ENCODE results near the gene BNIPL.

The BNIPL gene

DNA sequence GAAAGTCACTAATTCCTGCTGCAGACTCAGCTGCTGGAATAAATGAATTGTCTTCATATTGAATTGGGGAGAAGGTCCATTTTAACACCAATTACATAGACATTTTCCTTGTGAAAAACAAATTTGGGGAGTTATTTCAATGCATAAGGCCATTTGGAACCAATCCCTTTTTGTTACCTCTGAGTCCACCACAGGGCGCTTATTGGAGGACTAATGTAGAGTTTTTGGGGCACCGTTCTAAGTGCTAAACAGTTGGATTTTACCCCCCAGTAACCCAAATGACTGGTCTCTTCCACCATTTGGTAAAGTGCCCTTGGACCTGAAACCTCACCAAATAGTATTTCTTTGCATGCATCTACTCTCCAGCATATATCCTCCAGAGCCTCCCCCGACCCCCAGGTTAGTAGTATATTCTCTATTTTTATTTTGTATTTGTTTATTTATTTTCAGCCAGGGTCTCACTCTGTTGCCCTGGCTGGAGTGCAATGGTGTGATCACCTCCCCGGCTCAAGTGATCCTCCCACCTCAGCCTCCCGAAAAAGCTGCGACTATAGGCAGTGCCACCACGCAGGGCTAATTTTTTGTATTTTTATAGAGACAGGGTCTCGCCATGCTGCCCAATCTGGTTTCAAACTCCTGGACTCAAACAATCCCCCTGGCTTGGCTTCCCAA, 26.6 kb upstream of the BNIPL start:
- DNase-seq (ENCODE audit: low read depth) = no peak

DNA sequence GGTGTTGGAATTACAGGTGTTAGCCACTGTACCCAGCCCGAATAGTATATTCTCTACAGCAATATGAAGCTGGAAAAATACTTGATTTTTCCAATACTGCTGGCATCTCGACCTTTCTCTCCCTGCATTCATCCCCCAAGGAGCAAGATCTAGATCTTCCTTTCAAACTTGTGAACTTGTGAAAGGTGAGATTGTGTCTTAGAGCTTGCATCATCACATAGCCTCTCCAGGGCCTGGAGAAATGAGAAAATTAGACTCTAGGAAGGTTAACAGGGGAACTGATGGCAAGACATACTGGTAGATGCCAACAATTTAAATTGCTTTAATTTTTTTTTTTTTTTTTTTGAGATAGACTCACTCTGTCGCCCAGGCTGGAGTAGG, 26.1 kb upstream of the BNIPL start:
- DNase-seq (ENCODE audit: low read depth) = no peak

DNA sequence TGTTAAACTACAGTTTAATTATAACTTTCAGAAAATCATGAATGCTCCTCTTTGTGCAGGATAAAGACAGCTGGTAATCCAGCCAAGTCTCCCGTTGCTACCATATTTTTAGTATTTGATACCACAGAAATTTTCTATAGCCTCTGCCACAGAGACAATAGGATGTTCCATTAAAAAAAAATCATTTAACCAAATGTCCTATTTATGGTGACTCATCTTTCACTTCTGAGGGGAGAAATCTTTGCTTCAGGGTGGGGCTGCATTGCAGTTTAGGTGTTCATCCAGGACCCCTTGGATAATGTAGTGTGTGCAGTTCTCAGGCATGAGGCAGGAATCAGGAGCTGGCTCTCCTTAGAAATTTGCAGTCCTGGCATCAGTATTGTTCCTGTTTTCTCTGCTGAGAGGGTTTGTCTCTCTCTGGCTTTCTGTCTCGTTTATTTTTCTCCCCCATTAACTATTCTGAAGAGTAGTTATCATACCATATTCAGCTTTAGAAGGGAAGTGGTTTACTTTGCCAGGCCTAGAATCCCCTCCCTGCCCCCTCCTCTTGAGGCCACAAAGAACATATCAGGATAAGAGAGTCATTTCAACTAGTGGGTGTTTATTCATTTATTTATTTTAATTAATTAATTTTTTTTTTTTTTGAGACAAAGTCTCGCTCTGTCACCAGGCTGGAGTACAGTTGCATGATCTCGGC, 25.1 kb upstream of the BNIPL start:
- no peak for DNase-seq (ENCODE audit: low read depth)

DNA sequence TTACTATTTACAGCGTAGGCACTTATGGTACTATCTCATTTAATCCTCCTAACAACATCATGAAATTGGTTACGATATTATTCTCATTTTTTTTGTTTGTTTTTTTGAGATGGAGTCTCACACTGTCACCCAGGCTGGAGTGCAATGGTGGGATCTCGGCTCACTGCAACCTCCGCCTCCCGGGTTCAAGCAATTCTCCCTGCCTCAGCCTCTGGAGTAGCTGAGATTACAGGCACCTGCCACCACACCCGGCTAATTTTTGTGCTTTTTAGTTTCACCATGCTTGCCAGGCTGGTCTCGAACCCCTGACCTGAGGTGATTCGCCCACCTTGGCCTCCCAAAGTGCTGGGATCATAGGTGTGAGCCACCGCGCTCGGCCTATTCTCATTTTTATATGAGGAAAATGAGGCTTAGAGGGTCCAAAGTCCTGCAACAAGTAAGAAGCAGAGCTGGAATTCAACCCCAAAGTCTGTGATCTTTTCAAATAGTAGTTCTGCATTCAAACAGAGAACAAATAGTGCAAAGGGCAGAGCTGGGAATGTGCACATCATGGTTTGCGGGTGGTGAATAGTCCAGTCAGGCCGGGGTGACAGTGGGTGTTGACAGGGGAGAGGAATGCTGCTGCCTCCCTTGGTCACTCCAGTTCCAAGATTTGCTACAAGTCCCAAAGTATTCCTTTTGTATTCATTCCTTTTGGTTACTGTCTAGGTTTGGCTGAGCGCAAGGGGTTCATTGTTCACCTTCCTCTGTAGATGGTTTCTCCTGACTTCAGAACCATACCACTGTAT, 23.5 kb upstream of the BNIPL start:
- DNase-seq (ENCODE audit: low read depth) = no peak

DNA sequence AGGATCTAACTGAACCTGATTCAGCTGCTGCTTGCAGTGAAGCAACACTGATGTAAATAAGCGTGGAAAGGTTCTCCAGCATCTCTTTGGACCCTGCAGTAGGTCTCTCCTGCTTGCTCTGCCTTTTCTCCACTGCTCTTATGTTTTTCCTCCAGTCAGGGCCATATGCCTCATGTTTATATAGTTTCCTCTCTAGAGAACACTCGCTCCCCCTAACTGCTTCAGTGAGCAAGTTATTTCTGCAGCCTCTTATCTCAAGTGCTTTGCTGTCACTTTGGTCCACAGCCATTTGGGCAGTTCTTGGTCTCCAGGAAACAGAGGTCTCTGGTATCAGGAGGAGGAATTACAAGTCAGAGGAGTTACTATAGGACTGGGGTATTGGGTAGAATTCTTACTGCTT, 22.9 kb upstream of the BNIPL start:
- DNase-seq (ENCODE audit: low read depth) = no peak

DNA sequence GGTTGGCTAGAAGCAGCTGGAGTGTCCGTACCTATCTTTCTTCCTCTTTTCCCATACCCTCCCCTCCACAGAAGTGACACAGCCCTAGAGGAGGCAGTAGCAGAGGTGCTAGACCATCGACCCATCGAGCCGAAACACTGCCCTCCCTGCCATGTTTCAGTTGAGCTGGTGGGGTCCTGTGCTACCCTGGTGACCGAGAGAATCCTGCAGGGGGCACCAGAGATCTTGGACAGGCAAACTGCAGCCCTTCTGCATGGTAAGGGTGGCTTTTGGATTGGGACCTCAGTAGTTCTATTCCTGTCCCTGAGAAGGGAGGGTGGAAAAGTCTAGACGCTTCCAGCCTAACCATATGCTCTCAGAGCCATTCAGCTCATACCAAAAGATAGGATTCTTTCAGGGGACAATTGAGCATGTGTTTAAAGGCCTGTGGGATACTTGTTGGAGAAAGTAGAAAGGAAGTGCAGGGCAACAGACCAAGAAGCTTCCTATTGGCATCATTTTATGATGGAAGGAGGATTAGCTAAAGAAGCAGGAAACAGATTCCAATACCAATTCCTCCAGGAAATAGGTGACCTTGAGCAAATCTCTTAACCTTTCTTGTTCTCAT, 11.7 kb upstream of the BNIPL start:
- DNase-seq (ENCODE audit: low read depth) = peak; percentile 76

DNA sequence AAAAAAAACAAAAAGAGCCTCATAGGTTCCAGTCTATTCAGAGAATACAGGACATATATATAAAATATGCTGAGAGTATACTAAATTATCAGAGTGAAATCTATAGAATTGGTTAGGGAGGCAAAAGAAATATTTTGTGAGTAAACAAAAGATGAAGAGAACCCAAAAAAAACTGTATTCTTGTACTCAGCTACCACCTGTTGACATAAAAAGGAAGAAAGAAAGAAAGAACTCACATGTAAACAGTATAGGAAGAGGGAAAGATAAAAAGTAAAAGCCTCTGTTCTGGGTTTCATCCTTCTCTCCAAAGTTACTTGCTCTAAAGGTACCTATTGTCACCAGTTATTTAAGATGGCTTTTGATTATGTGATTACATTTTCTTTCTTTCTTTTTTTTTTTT, 9.9 kb upstream of the BNIPL start:
- no peak for DNase-seq (ENCODE audit: low read depth)

DNA sequence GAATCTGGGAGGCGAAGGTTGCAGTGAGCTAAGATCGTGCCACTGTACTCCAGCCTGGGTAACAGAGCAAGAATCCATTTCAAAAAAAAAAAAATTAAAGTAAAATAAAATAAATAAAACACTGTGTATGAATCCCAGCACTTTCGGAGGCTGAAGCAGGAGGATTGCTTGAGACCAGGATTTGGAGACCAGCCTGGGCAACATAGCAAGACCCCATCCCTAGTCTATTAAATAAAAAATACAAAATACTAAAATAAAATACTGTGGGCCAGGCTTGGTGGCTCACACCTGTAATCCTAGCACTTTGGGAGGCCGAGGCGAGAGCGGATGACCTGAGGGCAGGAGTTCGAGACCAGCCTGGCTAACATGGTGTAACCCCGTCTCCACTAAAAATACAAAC, 4.2 kb upstream of the BNIPL start:
- DNase-seq (ENCODE audit: low read depth) = no peak

DNA sequence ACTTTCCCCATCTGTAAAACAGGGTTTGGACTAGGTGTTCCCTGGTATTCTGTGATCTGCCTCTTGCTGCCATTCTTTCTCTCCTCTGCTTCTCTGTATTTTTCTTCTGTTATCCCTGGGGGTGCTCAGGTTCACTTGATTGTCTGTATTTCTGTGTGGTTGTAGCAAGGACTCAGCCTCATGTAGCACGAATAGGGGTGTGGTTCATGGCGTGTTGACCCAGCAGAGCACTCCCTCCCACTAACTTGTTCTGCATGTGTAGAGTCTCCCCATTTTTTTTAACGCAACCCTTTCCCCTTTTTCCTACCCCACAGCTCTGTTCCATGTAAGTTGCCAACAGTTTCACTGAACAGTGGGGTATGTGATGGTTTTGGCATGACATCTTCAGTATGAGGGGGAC, 1.2 kb upstream of the BNIPL start:
- DNase-seq (ENCODE audit: low read depth) = no peak

DNA sequence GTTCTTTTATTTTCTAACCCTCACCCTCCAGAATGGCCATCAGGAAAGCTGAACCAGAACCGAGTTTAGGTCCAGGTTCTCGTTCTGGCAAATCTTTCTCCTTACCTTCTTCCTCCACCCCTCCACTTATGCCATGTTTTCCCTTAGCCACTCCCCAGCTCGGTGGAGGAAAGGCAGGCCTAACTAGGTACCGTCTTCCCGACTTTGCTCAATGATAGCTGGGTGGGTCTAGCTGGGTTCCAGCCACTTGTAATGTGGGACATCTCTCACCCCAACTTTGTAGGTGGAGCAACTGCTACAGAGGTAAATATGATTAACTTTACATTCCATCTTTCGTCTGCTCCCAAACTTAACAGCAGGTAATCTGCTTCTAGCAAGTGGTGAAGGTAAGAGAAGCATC, 646 bp downstream of the BNIPL start:
- DNase-seq (ENCODE audit: low read depth) = no peak

DNA sequence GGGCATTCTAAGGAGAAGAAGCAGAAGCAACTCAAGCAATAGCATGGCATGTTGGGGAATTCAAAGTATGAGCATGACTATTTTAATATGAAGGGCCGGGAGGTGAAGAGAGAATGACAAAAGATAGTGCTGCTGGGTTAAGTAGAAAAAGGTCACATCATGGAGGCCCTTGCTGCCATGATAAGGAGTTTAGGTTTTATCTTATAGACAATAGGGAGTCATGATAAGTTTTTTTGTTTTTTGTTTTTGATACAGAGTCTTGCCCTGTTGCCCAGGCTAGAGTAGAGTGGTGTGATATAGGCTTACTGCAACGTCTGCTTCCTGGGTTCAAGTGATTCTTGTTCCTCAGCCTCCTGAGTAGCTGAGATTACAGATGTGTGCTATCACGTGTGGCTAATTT, 3.1 kb downstream of the BNIPL start:
- no peak for DNase-seq (ENCODE audit: low read depth)

DNA sequence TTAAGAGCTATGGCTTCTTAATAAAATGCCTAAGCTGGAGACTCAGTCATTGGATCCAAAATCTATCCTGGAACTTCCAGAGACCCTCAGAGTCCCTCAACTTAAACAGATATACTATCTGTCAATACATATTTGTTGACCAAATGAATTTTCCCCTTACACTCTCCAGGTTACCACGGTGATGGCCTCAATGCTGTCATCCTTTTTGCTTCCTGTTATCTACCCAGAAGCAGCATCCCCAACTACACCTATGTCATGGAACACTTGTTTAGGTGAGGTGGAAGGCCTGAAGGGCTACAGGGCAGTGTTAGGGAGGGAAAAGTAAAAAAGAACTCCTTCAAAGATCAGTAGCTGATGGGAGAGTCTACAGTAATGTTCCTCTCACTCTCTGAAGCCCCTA, 6.8 kb downstream of the BNIPL start:
- no peak for DNase-seq (ENCODE audit: low read depth)

DNA sequence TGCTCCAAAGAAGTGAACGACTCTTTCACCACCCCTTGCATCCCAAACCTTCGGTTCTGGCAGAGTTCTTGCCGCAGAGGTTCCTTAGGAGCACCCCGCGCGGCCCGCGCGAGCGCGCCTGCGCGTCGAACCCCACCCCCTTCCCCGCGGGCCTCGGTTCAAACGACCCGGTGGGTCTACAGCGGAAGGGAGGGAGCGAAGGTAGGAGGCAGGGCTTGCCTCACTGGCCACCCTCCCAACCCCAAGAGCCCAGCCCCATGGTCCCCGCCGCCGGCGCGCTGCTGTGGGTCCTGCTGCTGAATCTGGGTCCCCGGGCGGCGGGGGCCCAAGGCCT, 11.2 kb downstream of the BNIPL start, which contains the start of gene C1orf56:
C1orf56 (plus strand) TSS at position 161 of the 334 bp plus-strand sequence; CDS start at position 258, 97 bp downstream.
- DNase-seq (ENCODE audit: low read depth) = peak; percentile 50

DNA sequence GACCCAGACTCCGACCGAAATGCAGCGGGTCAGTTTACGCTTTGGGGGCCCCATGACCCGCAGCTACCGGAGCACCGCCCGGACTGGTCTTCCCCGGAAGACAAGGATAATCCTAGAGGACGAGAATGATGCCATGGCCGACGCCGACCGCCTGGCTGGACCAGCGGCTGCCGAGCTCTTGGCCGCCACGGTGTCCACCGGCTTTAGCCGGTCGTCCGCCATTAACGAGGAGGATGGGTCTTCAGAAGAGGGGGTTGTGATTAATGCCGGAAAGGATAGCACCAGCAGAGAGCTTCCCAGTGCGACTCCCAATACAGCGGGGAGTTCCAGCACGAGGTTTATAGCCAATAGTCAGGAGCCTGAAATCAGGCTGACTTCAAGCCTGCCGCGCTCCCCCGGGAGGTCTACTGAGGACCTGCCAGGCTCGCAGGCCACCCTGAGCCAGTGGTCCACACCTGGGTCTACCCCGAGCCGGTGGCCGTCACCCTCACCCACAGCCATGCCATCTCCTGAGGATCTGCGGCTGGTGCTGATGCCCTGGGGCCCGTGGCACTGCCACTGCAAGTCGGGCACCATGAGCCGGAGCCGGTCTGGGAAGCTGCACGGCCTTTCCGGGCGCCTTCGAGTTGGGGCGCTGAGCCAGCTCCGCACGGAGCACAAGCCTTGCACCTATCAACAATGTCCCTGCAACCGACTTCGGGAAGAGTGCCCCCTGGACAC, 11.7 kb downstream of the BNIPL start:
- DNase-seq (ENCODE audit: low read depth) = no peak

DNA sequence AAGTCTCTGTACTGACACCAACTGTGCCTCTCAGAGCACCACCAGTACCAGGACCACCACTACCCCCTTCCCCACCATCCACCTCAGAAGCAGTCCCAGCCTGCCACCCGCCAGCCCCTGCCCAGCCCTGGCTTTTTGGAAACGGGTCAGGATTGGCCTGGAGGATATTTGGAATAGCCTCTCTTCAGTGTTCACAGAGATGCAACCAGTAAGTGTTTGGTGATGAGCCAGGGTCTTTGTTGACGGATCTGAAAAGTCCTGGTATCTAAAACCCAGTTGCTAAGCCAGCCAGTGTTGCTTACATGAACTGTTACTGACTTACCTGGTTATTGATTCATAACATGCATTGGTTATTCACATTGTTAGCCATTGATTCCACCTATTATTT, 12.3 kb downstream of the BNIPL start:
- DNase-seq (ENCODE audit: low read depth) = no peak

DNA sequence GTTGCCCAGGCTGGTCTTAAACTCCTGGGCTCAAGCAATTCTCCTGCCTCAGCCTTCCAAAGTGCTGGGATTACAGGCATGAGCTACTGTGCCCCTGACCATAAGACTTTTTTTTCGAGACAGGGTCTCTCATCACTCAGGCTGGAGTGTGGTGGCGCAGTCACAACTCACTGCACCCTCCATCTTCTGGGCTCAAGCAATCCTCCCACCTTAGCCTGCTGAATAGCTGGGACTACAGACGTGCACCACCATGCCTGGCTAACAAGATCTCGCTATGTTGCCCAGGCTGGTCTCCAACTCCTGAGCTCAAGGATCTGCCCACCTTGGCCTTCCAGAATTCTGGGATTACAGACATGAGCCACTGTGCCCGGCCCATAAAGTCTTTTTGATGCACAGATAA, 13.1 kb downstream of the BNIPL start:
- no peak for DNase-seq (ENCODE audit: low read depth)

DNA sequence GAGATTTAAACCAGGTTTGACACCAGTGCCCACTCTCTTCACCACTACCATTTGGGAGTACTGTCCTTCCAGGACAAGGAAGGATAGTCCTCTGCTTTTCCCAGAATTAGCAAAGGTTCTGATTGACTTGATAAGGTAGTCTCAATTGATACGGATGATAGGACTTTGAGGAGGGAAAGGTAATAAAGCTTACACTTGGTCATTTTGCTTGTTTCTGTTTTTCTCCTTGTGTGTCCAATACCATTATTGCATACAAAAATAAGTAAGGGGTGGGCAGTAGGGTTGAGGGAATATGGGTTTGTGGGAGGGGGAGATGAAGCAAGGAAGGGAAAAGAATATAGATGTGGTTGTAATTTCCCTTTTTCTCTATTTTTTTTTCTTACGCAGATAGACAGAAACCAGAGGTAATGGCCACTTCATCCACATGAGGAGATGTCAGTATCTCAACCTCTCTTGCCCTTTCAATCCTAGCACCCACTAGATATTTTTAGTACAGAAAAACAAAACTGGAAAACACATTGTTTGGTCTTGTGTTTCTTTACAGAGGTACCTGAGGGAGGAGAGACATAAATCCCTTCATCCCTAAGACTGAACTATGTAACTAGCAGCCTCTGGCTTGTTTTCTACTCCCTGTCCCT, 13.8 kb downstream of the BNIPL start:
- no peak for DNase-seq (ENCODE audit: low read depth)

DNA sequence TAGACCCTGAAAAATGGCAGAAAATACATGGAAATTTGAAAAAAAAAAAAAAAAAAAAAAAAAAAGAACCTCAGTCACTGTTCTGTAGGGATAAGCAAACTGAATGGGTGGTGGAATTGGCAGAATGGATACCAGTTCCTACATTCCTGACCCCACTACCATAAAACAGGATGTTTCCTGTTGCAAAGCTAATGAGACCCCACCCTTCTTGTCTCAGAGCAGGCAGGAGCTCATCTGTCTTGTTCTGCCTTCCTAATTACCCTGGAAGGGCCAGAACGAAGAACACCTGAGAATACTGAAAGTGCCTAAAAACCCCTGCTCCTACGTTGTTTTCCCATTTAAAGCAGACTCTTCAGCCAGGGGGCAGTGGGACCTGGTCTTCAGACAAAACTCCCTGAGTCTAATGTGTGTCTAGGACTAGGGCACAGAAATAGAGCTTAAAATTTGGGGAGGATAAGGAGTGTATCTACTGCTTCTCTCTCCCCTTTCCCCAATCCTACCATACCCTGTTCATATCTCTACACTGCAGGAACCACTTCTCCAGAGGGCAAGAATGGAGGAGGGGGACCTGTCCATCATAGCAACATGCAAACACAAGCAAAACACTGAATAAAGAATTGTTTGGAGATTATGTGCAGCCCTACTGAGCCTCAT, 15.1 kb downstream of the BNIPL start:
- no peak for DNase-seq (ENCODE audit: low read depth)

DNA sequence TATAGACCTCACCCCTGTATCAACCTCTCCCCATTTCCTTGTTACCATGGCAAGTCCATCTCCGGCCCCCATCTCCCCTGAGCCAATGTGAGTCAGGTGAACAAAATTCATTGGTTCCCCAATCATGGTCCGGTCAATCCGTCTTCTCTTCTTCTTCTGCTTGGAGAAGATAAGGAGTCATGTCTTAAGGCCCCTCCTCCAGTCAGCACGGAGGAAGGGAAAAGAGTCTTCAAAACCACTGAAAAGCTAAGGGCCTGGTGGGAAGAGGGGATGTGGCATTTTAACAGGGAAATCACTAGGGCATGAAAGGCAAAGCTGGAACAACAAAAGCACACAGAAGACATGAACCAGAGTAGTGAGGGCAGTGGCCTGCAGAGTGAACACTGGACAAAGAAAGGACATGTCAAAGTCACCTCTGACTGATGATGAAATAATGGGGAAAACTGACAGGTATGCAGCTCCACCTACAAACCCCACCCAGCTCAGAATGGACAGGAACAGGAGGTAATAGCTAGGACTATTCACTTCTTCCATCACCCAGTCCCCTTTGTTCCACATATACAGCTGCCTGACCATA, 18.7 kb downstream of the BNIPL start:
- DNase-seq (ENCODE audit: low read depth) = no peak

DNA sequence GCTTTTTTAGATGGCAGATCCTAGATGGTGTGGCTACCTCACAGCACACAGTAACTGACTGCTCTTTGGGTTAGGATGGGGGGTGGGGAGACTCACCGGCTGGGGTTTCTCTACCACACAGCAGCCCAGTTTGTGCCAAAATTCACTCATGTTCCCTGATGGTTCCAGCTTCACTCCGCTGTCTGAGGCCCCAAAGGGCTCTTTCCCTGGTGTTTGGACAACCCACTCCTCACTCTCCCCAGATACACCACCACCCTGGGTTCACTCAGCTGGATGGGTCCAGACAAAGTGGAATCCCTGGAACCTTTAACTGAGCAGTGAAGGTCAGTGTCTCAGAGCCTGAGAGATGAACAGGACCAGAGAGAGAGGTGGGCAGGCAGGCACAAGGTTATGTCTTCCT, 19.2 kb downstream of the BNIPL start:
- no peak for DNase-seq (ENCODE audit: low read depth)

DNA sequence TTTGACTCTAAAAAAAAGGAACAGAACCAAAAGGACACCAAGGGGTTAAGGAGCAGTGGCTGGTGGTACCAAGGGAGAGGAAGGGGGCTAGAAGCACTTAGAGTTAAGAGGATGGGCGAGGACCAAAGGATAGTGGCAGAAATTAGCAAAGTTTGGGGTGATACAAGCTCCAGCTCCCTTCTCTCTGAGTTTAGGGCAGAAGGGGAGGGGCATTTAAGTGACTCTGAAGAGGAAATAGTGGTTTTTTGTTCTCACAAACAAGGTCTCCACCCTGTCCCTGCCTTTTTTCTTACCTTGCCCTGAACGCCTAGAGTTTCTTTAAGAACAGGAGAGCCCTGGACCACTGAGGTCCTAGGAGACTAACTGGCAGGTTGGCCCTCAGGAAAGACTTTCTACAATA, 19.8 kb downstream of the BNIPL start:
- no peak for DNase-seq (ENCODE audit: low read depth)

Data from activated T-cell treated with anti-CD3 and anti-CD28 coated beads for 24 hours (primary cell).